ENCODE measurements around the gene VASP. TPM values are rescaled to one million over a fixed set of nuclear protein-coding genes. Genes with fewer than 3 reads are reported as not detected.
A peak's percentile ranks its signal among the peaks of the same experiment; 100 is the strongest.

Gene VASP
- total and polyA plus RNA-seq, 2 of the 4 experiments (the other 2 are of a cell fraction): 61.1 to 88.8 TPM

DNA sequence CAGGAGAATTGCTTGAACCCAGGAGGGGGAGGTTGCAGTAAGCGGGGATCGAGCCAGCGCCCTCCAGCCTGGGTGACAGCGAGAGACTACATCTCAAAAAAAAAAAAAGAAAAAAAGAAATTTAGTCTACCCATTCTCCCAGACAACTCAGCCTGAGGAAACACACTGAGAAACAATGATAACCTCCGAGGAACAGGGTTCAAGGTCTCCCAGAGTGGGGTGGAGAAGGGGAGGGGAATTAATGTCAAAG is 1.4 kb upstream of the VASP start:
- H3K27ac ChIP-seq (ENCODE audit: insufficient read depth, low read length): peak overlapping the region; percentile 36
- peak overlapping the region; percentile 100 for H2AK5ac ChIP-seq (ENCODE audit: low read depth, low read length)
- H3K9ac ChIP-seq (ENCODE audit: low read depth, low read length): peak overlapping the region; percentile 19
- WGBS, 2 experiments (ENCODE audit: extremely low coverage in 2 of 2, insufficient read length in 1 of 2): no CpG with 5 or more reads among the region's 5 CpGs
- peak overlapping the region; percentile 85 for H3K4ac ChIP-seq (ENCODE audit: low read depth, low read length)
- peak overlapping the region; percentile 98 for H3K23ac ChIP-seq (ENCODE audit: low read depth, low read length)
- peak overlapping the region; percentile 91 for H2AK9ac ChIP-seq (replicated peaks; ENCODE audit: low read depth, low read length, poor library complexity)
- H3K27me3 ChIP-seq (ENCODE audit: control insufficient read depth, insufficient read depth, low read length): no peaks in the 10 kb centered on the region
- H4K5ac ChIP-seq (ENCODE audit: low read depth, low read length): peak overlapping the region; percentile 51
- H2BK5ac ChIP-seq (ENCODE audit: low read depth, low read length, poor library complexity, severe bottlenecking): peak overlapping the region; percentile 63
- ChIA-PET CTCF (interaction anchor here (0.6 to 0.7 kb wide), 2 partner anchors 201 to 872 kb away, joined by 3 read pairs; no protein-coding TSS in a partner anchor), POLR2A (ENCODE audit: unreplicated experiment) (no interaction called here)
- dilution Hi-C loops (cut with HindIII; ENCODE audit: low sequenced_read_pairs, unreplicated experiment) (no loop called here), in situ Hi-C loops (cut with MboI; ENCODE audit: low sequenced_read_pairs) (no loop called here), intact Hi-C loops (cut with micrococcal nuclease) (loop anchor here (5.0 kb wide), 2 partner anchors 136 to 186 kb away; partner anchors contain the start of genes QPCTL and SNRPD2)
- DNase-seq (no peak), ATAC-seq (ENCODE audit: low read depth) (no peak)
- peak overlapping the region; percentile 95 for H2BK120ac ChIP-seq (ENCODE audit: low read depth, low read length)
- peak overlapping the region; percentile 89 for H2BK20ac ChIP-seq (ENCODE audit: low read depth, low read length)
- H3K56ac ChIP-seq (ENCODE audit: extremely low read depth, insufficient read depth, low read length): no peak overlapping the region
- peak overlapping the region; percentile 81 for H3K4me2 ChIP-seq (ENCODE audit: low read depth, low read length)
- peaks cover 12% of the 10 kb centered on the region for H3K9me1 ChIP-seq (ENCODE audit: insufficient read depth, low read length)
- H3K18ac ChIP-seq (ENCODE audit: low read depth, low read length): peak overlapping the region; percentile 15; the same call in 1 of the 2 replicates
- BruUV-seq (replicated peaks): no TSS peak
- no peaks in the 10 kb centered on the region for H3K9me3 ChIP-seq (ENCODE audit: control insufficient read depth, insufficient read depth, low read length)
- peak overlapping the region; percentile 92; the same call in 1 of the 2 replicates for H3K4me3 ChIP-seq (ENCODE audit: insufficient read depth, low read depth, low read length)
- H2BK15ac ChIP-seq (ENCODE audit: low read depth, low read length): peak overlapping the region; percentile 100; the same call in 2 of the 3 replicates
- H4K91ac ChIP-seq (ENCODE audit: insufficient read depth, low read depth, low read length): peak overlapping the region; percentile 83
- TF ChIP-seq NFE2L2 (IDR thresholded peaks at IDR 0.05; ENCODE audit: low read depth, low read length): no peak
- no peak for TF ChIP-seq RAD21 (IDR thresholded peaks at IDR 0.05; ENCODE audit: low read length)
- no peak for TF ChIP-seq MXI1 (IDR thresholded peaks at IDR 0.05; ENCODE audit: borderline replicate concordance, low read depth, low read length)
- TF ChIP-seq POLR2A (IDR thresholded peaks at IDR 0.05; ENCODE audit: low read depth, low read length): no peak
- TF ChIP-seq, protein P1, sequence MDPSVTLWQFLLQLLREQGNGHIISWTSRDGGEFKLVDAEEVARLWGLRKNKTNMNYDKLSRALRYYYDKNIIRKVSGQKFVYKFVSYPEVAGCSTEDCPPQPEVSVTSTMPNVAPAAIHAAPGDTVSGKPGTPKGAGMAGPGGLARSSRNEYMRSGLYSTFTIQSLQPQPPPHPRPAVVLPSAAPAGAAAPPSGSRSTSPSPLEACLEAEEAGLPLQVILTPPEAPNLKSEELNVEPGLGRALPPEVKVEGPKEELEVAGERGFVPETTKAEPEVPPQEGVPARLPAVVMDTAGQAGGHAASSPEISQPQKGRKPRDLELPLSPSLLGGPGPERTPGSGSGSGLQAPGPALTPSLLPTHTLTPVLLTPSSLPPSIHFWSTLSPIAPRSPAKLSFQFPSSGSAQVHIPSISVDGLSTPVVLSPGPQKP (IDR thresholded peaks at IDR 0.05; ENCODE audit: borderline replicate concordance, low read depth, low read length): no peak
- no peak for TF ChIP-seq CHD1 (IDR thresholded peaks at IDR 0.05; ENCODE audit: low read depth, low read length)
- TF ChIP-seq SMC3 (IDR thresholded peaks at IDR 0.05; ENCODE audit: low read depth, low read length): no peak
- no peak for TF ChIP-seq FOS (IDR thresholded peaks at IDR 0.05; ENCODE audit: low read depth, low read length)
- no peak for TF ChIP-seq CEBPB (IDR thresholded peaks at IDR 0.05; ENCODE audit: low read depth, low read length)
- peaks cover 0 to 41% of the 10 kb centered on the region in 2 experiments; a peak in 2 of 4 replicates for H3K79me1 ChIP-seq (ENCODE audit: low read depth in 1 of 2, low read length in 2 of 2)
- peak overlapping the region; percentile 98 for H2AFZ ChIP-seq (replicated peaks; ENCODE audit: low read length, poor library complexity)
- peaks cover 11% of the 10 kb centered on the region for H3K4me1 ChIP-seq (ENCODE audit: control insufficient read depth, insufficient read depth, low read length)
- peaks cover 21% of the 10 kb centered on the region for H4K20me1 ChIP-seq (ENCODE audit: insufficient read depth, low read length)
- H4K8ac ChIP-seq (ENCODE audit: low read depth in 2 of 2, low read length in 2 of 2): peak overlapping the region; percentile 83 to 91
- H3K14ac ChIP-seq (replicated peaks; ENCODE audit: low read depth, low read length): peak overlapping the region; percentile 97
- peaks cover 2% of the 10 kb centered on the region; the same call in 1 of the 2 replicates for H3K36me3 ChIP-seq (ENCODE audit: control insufficient read depth, insufficient read depth, low read length)

Data from IMR-90 (cell line).